HEK293T (cell line): ENCODE results near the gene SLC5A10.

Source experiments
- LEF1 ChIP-seq: fragments of 450-650 bp; IDR thresholded peaks from 2 replicates; pipeline ENCODE4 v1.6.1; 2017; ENCODE audit warnings: mild to moderate bottlenecking, borderline replicate concordance
- SP1 ChIP-seq: fragments of 450-650 bp; IDR thresholded peaks from 2 replicates; pipeline ENCODE4 v1.6.1; 2017
- SUZ12 ChIP-seq: fragments of 450-650 bp; IDR thresholded peaks from 2 replicates; pipeline ENCODE4 v1.6.1; 2016; ENCODE audit warnings: mild to moderate bottlenecking
- ZNF384 ChIP-seq: fragments of 450-650 bp; IDR thresholded peaks from 2 replicates; pipeline ENCODE4 v1.6.1; 2016

DNA sequence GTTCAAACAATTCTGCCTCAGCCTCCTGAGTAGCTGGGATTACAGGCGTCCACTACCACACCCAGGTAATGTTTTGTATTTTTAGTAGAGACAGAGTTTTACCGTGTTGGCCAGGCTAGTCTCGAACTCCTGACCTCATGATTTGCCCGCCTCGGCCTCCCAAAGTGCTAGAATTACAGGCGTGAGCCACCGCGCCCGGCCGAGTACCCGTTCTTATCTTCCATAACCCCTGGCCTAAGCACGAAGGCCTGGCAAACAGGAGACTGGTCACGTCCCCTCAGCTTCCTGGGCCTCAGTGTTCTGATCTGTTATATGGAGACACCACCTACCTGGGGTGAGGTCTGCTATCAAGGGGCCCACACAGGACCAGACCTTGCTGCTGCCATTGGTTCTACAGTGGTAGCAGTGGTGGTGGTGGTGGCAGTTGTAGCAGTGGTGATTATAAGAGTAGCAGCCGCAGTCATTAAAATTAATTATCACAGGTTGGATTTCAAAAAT is 1.3 kb downstream of the SLC5A10 start:
- TF ChIP-seq ZNF384: no peak
- TF ChIP-seq LEF1: no peak
- no peak for TF ChIP-seq SUZ12
- TF ChIP-seq SP1: no peak
